H9 (cell line): ENCODE data around the gene FRY. TPM values are rescaled to one million over a fixed set of nuclear protein-coding genes. Genes with fewer than 3 reads are reported as not detected.

Source experiments
- DNase-seq: peaks from one replicate; pipeline ENCODE4 v3.0.0-alpha.2; 2017
- H2AFZ ChIP-seq: one replicate; pipeline ENCODE4 v1.6.1; 2013; ENCODE audit warnings: mild to moderate bottlenecking, low read length, control low read depth, moderate library complexity
- H2AK5ac ChIP-seq: 2 replicates; pipeline ENCODE4 v1.6.1; 2013; ENCODE audit warnings: low read length, control low read depth, mixed read lengths; ENCODE audit not compliant: insufficient read length
- H2BK120ac ChIP-seq: one replicate; pipeline ENCODE4 v1.6.1; 2013; ENCODE audit warnings: low read depth, mild to moderate bottlenecking, low read length, control low read depth, inconsistent platforms; ENCODE audit not compliant: poor library complexity, severe bottlenecking
- H2BK12ac ChIP-seq: 2 replicates; pipeline ENCODE4 v1.6.1; 2013; ENCODE audit warnings: low read length, control low read depth, mixed read lengths, low read depth; ENCODE audit not compliant: insufficient read length
- H2BK15ac ChIP-seq: 2 replicates; pipeline ENCODE4 v1.6.1; 2013; ENCODE audit warnings: low read depth, low read length, control low read depth
- H2BK20ac ChIP-seq: one replicate; pipeline ENCODE4 v1.6.1; 2013; ENCODE audit warnings: low read depth, mild to moderate bottlenecking, low read length, control low read depth, inconsistent platforms; ENCODE audit not compliant: poor library complexity, severe bottlenecking
- H2BK5ac ChIP-seq: 2 replicates; pipeline ENCODE4 v1.6.1; 2013; ENCODE audit warnings: low read length, control low read depth, mixed read lengths; ENCODE audit not compliant: insufficient read length
- H3K14ac ChIP-seq: 2 replicates; pipeline ENCODE4 v1.6.1; 2013; ENCODE audit warnings: low read length, control low read depth; ENCODE audit not compliant: insufficient read depth
- H3K18ac ChIP-seq: 2 replicates; pipeline ENCODE4 v1.6.1; 2013; ENCODE audit warnings: low read depth, mild to moderate bottlenecking, mixed read lengths, low read length, control low read depth; ENCODE audit not compliant: insufficient read length
- H3K23ac ChIP-seq: 2 replicates; pipeline ENCODE4 v1.6.1; 2013; ENCODE audit warnings: low read length, control low read depth, mixed read lengths, low read depth; ENCODE audit not compliant: insufficient read length
- H3K23me2 ChIP-seq: 2 replicates; pipeline ENCODE4 v1.6.1; 2013; ENCODE audit warnings: low read depth, mild to moderate bottlenecking, mixed read lengths, low read length, control low read depth; ENCODE audit not compliant: insufficient read length, poor library complexity, severe bottlenecking
- H3K27ac ChIP-seq: 2 replicates; pipeline ENCODE4 v1.5.1; 2013; ENCODE audit warnings: low read length, control low read depth, mixed read lengths, low read depth; ENCODE audit not compliant: insufficient read length
- H3K27me3 ChIP-seq: 2 replicates; pipeline ENCODE4 v1.6.1; 2013; ENCODE audit warnings: low read length, control low read depth, inconsistent platforms; ENCODE audit not compliant: insufficient read depth
- H3K4ac ChIP-seq: 2 replicates; pipeline ENCODE4 v1.6.1; 2013; ENCODE audit warnings: low read depth, mild to moderate bottlenecking, control low read depth, inconsistent platforms, low read length, moderate library complexity
- H3K4me1 ChIP-seq: 2 replicates; pipeline ENCODE4 v1.6.1; 2013; ENCODE audit warnings: low read length, control low read depth, inconsistent platforms; ENCODE audit not compliant: insufficient read depth
- H3K4me2 ChIP-seq: 2 replicates; pipeline ENCODE4 v1.6.1; 2013; ENCODE audit warnings: low read length, control low read depth, mixed read lengths; ENCODE audit not compliant: insufficient read length, insufficient read depth
- H3K56ac ChIP-seq: 2 replicates; pipeline ENCODE4 v1.6.1; 2013; ENCODE audit warnings: low read depth, mild to moderate bottlenecking, mixed read lengths, low read length, control low read depth; ENCODE audit not compliant: insufficient read length
- H3K79me1 ChIP-seq: 2 replicates; pipeline ENCODE4 v1.6.1; 2013; ENCODE audit warnings: low read depth, mild to moderate bottlenecking, moderate library complexity, low read length, control low read depth, inconsistent platforms; ENCODE audit not compliant: insufficient read depth, poor library complexity, severe bottlenecking
- H3K79me2 ChIP-seq: 2 replicates; pipeline ENCODE4 v1.6.1; 2013; ENCODE audit warnings: low read length, control low read depth, inconsistent platforms; ENCODE audit not compliant: insufficient read depth
- H3K9ac ChIP-seq: 2 replicates; pipeline ENCODE4 v1.6.1; 2013; ENCODE audit warnings: low read length, control low read depth, mixed read lengths; ENCODE audit not compliant: insufficient read length; ENCODE audit errors: extremely low read depth
- H3K9me3 ChIP-seq: one replicate; pipeline ENCODE4 v1.6.1; 2013; ENCODE audit warnings: low read depth, low read length, inconsistent platforms; ENCODE audit not compliant: control insufficient read depth
- H3T11ph ChIP-seq: one replicate; pipeline ENCODE4 v1.6.1; 2013; ENCODE audit warnings: mild to moderate bottlenecking, low read length, control low read depth, inconsistent platforms
- H4K20me1 ChIP-seq: one replicate; pipeline ENCODE4 v1.6.1; 2013; ENCODE audit not compliant: control insufficient read depth, insufficient read length, insufficient read depth
- H4K5ac ChIP-seq: 2 replicates; pipeline ENCODE4 v1.6.1; 2013; ENCODE audit warnings: low read depth, mild to moderate bottlenecking, mixed read lengths, low read length, control low read depth; ENCODE audit not compliant: insufficient read length
- H4K8ac ChIP-seq: replicated peaks from 2 replicates; pipeline ENCODE4 v1.6.1; 2013; ENCODE audit warnings: low read length, control low read depth, mixed read lengths, low read depth; ENCODE audit not compliant: insufficient read length
- H4K91ac ChIP-seq: 2 replicates; pipeline ENCODE4 v1.6.1; 2013; ENCODE audit warnings: low read depth, mild to moderate bottlenecking, moderate library complexity, mixed read lengths, low read length, control low read depth; ENCODE audit not compliant: insufficient read length
- H3K27ac Mint-ChIP-seq, 3 experiments: 2 replicates in 2 of 3; 3 replicates in 1 of 3; pipeline ENCODE4 v1.8.0; 2020 to 2021; ENCODE audit warnings: mixed read lengths in 3 of 3, mild to moderate bottlenecking in 1 of 3, moderate library complexity in 1 of 3
- H3K27me3 Mint-ChIP-seq: 2 replicates; pipeline ENCODE4 v1.8.0; 2021; ENCODE audit warnings: low read depth, mild to moderate bottlenecking, moderate library complexity, mixed read lengths
- H3K36me3 Mint-ChIP-seq, 3 experiments: 2 replicates in 2 of 3; 3 replicates in 1 of 3; pipeline ENCODE4 v1.8.0; 2020 to 2021; ENCODE audit warnings: low read depth in 3 of 3, mixed read lengths in 3 of 3; ENCODE audit not compliant: insufficient read depth in 1 of 3
- H3K4me1 Mint-ChIP-seq, 2 experiments: 2 replicates each; pipeline ENCODE4 v1.8.0; 2020; ENCODE audit warnings: mixed read lengths in 2 of 2
- H3K4me3 Mint-ChIP-seq, 2 experiments: 2 replicates in 1 of 2; 3 replicates in 1 of 2; pipeline ENCODE4 v1.8.0; 2020 to 2021; ENCODE audit warnings: mild to moderate bottlenecking in 2 of 2, mixed read lengths in 2 of 2, moderate library complexity in 1 of 2
- H3K9me3 Mint-ChIP-seq, 2 experiments: 2 replicates in 1 of 2; 3 replicates in 1 of 2; pipeline ENCODE4 v1.8.0; 2020; ENCODE audit warnings: mild to moderate bottlenecking in 2 of 2, mixed read lengths in 2 of 2, moderate library complexity in 1 of 2
- WGBS: extraction: QIAGEN DNeasy Blood & Tissue Kit; methylation state at CpG from one replicate; pipeline ENCODE4 v1.1.7; 2013; ENCODE audit warnings: missing lambda C conversion rate, low lambda C conversion rate, mixed read lengths; ENCODE audit not compliant: insufficient read length; ENCODE audit errors: extremely low coverage; 5-methylcytosine and 5-hydroxymethylcytosine counted together
- total RNA-seq: library from RNA; stranded (reverse); gene quantifications from 2 replicates; pipeline ENCODE4 v1.2.1, GENCODE V29; 2021
- TF ChIP-seq, protein P1 (sequence below): fragments of 200-600 bp; sonication (generic); conservative IDR thresholded peaks from 3 replicates; pipeline ENCODE4 v1.8.0; 2021; ENCODE audit warnings: antibody characterized with exemption, mild to moderate bottlenecking

Gene FRY
- total RNA-seq, 1 experiment from 2014 or later = 5.2 TPM

DNA sequence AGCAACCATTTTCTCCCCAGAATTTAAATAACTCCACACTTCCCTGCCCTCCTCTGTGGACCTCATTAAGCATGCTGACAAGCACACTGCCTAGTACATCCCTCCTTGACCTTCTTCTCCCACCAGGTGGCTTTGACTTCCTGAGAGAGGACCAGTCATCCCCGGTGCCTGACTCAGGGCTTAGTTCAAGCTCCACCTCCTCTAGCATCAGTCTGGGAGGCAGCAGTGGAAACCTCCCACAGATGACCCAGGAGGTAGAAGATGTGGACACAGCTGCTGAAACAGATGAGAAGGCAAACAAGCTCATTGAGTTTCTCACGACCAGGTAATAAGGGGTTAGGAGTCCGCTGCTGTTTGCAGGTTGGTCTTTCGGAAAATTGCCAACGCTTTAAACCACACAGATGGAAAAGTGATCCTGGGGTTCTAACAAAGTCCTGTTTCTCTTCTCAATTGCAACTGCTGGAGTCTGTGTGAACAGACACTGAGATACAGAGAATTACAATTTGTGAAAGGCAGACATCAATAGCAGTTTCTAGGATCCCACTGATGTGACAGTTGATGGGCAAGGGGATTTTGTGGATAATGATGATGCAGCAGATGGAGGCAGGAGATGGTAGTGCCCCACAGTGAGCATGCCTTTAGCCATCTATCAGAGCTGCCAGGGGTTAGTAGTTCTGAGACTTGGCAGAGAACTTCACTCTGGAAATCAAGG, 196.9 kb downstream of the FRY start:
- no peak overlapping the region for H2AFZ ChIP-seq
- H3K27me3 Mint-ChIP-seq = no peaks in the 10 kb centered on the region
- WGBS = no CpG with 5 or more reads among the region's 5 CpGs
- H3K23ac ChIP-seq = no peak overlapping the region
- peaks cover 0 to 7% (median 1%) of the 10 kb centered on the region in 3 experiments; a peak in 2 of 7 replicates for H3K36me3 Mint-ChIP-seq
- H3K9me3 Mint-ChIP-seq = no peaks in the 10 kb centered on the region
- no peak overlapping the region for H4K5ac ChIP-seq
- H3K79me2 ChIP-seq = no peaks in the 10 kb centered on the region
- no peak overlapping the region for H4K91ac ChIP-seq
- H3K27ac ChIP-seq = no peak overlapping the region
- no peak overlapping the region for H3K4me3 Mint-ChIP-seq
- no peak overlapping the region for H3K9ac ChIP-seq
- H2BK15ac ChIP-seq = no peak overlapping the region
- no peak overlapping the region for H2AK5ac ChIP-seq
- no peak overlapping the region for H3K4ac ChIP-seq
- no peak overlapping the region for H3K4me2 ChIP-seq
- H2BK5ac ChIP-seq = no peak overlapping the region
- H3K23me2 ChIP-seq = no peaks in the 10 kb centered on the region
- H3K9me3 ChIP-seq = no peaks in the 10 kb centered on the region
- no peaks in the 10 kb centered on the region for H3K4me1 ChIP-seq
- no peak overlapping the region for H3T11ph ChIP-seq
- H2BK20ac ChIP-seq = no peak overlapping the region
- no peaks in the 10 kb centered on the region for H4K20me1 ChIP-seq
- no peak overlapping the region for H3K56ac ChIP-seq
- no peak overlapping the region for H3K18ac ChIP-seq
- H2BK12ac ChIP-seq = no peak overlapping the region
- TF ChIP-seq, protein P1, sequence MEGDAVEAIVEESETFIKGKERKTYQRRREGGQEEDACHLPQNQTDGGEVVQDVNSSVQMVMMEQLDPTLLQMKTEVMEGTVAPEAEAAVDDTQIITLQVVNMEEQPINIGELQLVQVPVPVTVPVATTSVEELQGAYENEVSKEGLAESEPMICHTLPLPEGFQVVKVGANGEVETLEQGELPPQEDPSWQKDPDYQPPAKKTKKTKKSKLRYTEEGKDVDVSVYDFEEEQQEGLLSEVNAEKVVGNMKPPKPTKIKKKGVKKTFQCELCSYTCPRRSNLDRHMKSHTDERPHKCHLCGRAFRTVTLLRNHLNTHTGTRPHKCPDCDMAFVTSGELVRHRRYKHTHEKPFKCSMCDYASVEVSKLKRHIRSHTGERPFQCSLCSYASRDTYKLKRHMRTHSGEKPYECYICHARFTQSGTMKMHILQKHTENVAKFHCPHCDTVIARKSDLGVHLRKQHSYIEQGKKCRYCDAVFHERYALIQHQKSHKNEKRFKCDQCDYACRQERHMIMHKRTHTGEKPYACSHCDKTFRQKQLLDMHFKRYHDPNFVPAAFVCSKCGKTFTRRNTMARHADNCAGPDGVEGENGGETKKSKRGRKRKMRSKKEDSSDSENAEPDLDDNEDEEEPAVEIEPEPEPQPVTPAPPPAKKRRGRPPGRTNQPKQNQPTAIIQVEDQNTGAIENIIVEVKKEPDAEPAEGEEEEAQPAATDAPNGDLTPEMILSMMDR = no peak
- DNase-seq = no peak
- H3K27ac Mint-ChIP-seq = peak overlapping the region in 1 of 3 experiments; percentile 16; a peak in 1 of 7 replicates
- no peak overlapping the region; the same call in 1 of the 2 replicates for H3K14ac ChIP-seq
- H3K27me3 ChIP-seq = no peaks in the 10 kb centered on the region
- H2BK120ac ChIP-seq = no peak overlapping the region
- H4K8ac ChIP-seq = no peak overlapping the region
- H3K79me1 ChIP-seq = no peaks in the 10 kb centered on the region
- peaks cover 6 to 7% of the 10 kb centered on the region in 2 experiments for H3K4me1 Mint-ChIP-seq
